H1 (cell line): ENCODE results near the gene DIP2C. TPM values are rescaled to one million over a fixed set of nuclear protein-coding genes. Genes with fewer than 3 reads are reported as not detected.

Source experiments
- CTCF ChIA-PET: fragments of 300-600 bp; sonication (Branson Sonifier 250); formaldehyde crosslinking; loops from one replicate; lab custom pipeline; 2021; ENCODE audit not compliant: partially characterized antibody; lab: Charles Lee
- POLR2A ChIA-PET: fragments of 300-600 bp; sonication (Branson Sonifier 250); formaldehyde crosslinking; loops from one replicate; lab custom pipeline; 2021; ENCODE audit warnings: inconsistent platforms; ENCODE audit not compliant: partially characterized antibody; lab: Charles Lee
- DNase-seq, 2 experiments: peaks; one replicate each; pipeline versions ENCODE4 v3.0.0 to v3.0.0-alpha.2; 2010 to 2022; ENCODE audit warnings: low spot score in 2 of 2, low read depth in 1 of 2, mixed read lengths in 1 of 2
- FAIRE-seq: peaks from 2 replicates; lab custom pipeline; 2011; peaks lifted over from hg19 to GRCh38; lab: Jason Lieb, UNC
- H2AFZ ChIP-seq: 2 replicates; pipeline ENCODE4 v1.8.1; 2012; ENCODE audit warnings: low read length, inconsistent platforms
- H2AK5ac ChIP-seq: 2 replicates; pipeline ENCODE4 v1.6.1; 2013; ENCODE audit warnings: low read depth, low read length
- H2BK120ac ChIP-seq: replicated peaks from 2 replicates; pipeline ENCODE3; 2013; ENCODE audit warnings: low read depth, low read length, inconsistent platforms
- H2BK12ac ChIP-seq: 2 replicates; pipeline ENCODE4 v1.6.1; 2013; ENCODE audit warnings: low read depth, low read length
- H2BK15ac ChIP-seq: 2 replicates; pipeline ENCODE4 v1.6.1; 2013; ENCODE audit warnings: low read length
- H2BK20ac ChIP-seq: 2 replicates; pipeline ENCODE4 v1.6.1; 2013; ENCODE audit warnings: low read length
- H2BK5ac ChIP-seq: 2 replicates; pipeline ENCODE4 v1.6.1; 2013; ENCODE audit warnings: low read depth, low read length
- H3K14ac ChIP-seq: 2 replicates; pipeline ENCODE4 v1.6.1; 2013; ENCODE audit warnings: inconsistent platforms; ENCODE audit not compliant: insufficient read length
- H3K18ac ChIP-seq: 2 replicates; pipeline ENCODE4 v1.6.1; 2013; ENCODE audit warnings: low read length; ENCODE audit errors: extremely low read depth
- H3K23ac ChIP-seq: 2 replicates; pipeline ENCODE4 v1.6.1; 2013; ENCODE audit warnings: inconsistent platforms; ENCODE audit not compliant: insufficient read length
- H3K23me2 ChIP-seq: 2 replicates; pipeline ENCODE4 v1.6.1; 2013; ENCODE audit warnings: low read depth, low read length
- H3K27ac ChIP-seq: 2 replicates; pipeline ENCODE4 v1.6.1; 2011; ENCODE audit warnings: low read depth, low read length, inconsistent platforms
- H3K27me3 ChIP-seq, 4 experiments: replicated peaks in 1 of 4; 1 replicate in 1 of 4; 2 replicates in 3 of 4; pipeline versions ENCODE4 v1.6.1 to v1.8.1; 2011 to 2013; ENCODE audit warnings: low read length in 3 of 4, mild to moderate bottlenecking in 3 of 4, inconsistent platforms in 2 of 4, mixed read lengths in 2 of 4, moderate library complexity in 1 of 4; ENCODE audit not compliant: control insufficient read depth in 3 of 4, insufficient read depth in 3 of 4; ENCODE audit errors: extremely low read depth in 1 of 4
- H3K36me3 ChIP-seq, 4 experiments: 2 replicates each; pipeline versions ENCODE4 v1.6.1 to v1.8.1; 2011 to 2013; ENCODE audit warnings: mild to moderate bottlenecking in 4 of 4, low read length in 3 of 4, moderate library complexity in 2 of 4, control low read depth in 1 of 4, inconsistent platforms in 1 of 4; ENCODE audit not compliant: insufficient read depth in 4 of 4, control insufficient read depth in 2 of 4
- H3K4ac ChIP-seq: replicated peaks from 2 replicates; pipeline ENCODE3; 2013; ENCODE audit warnings: low read length, low read depth, mixed read lengths, inconsistent platforms; ENCODE audit not compliant: insufficient read length
- H3K4me1 ChIP-seq, 4 experiments: replicated peaks in 1 of 4; 1 replicate in 1 of 4; 2 replicates in 3 of 4; pipeline versions ENCODE4 v1.6.1 to v1.8.1; 2011 to 2013; ENCODE audit warnings: low read length in 3 of 4, inconsistent platforms in 2 of 4, mixed read lengths in 1 of 4; ENCODE audit not compliant: insufficient read depth in 4 of 4, control insufficient read depth in 3 of 4
- H3K4me2 ChIP-seq, 2 experiments: 2 replicates each; pipeline versions ENCODE4 v1.6.1 to v1.8.1; 2011 to 2013; ENCODE audit warnings: low read depth in 2 of 2, low read length in 2 of 2, control low read depth in 1 of 2, inconsistent platforms in 1 of 2, mild to moderate bottlenecking in 1 of 2; ENCODE audit not compliant: insufficient read depth in 1 of 2
- H3K4me3 ChIP-seq, 4 experiments: fragments of 200-600, 300-600 bp in 1 of 4; sonication (generic), shearing (Covaris generic), sonication (Bioruptor Twin) in 1 of 4; 2 replicates each; pipeline versions ENCODE4 v1.5.1 to v1.8.1; 2011 to 2016; ENCODE audit warnings: low read length in 4 of 4, low read depth in 3 of 4, control low read depth in 2 of 4, inconsistent platforms in 2 of 4, mild to moderate bottlenecking in 2 of 4, mixed read lengths in 1 of 4, moderate library complexity in 1 of 4; ENCODE audit not compliant: insufficient read depth in 2 of 4; ENCODE audit errors: extremely low read depth in 1 of 4
- H3K56ac ChIP-seq: replicated peaks from 2 replicates; pipeline ENCODE3; 2013; ENCODE audit warnings: low read depth, mild to moderate bottlenecking, mixed read lengths, low read length, inconsistent platforms; ENCODE audit not compliant: insufficient read length
- H3K79me1 ChIP-seq: 2 replicates; pipeline ENCODE4 v1.6.1; 2013; ENCODE audit warnings: low read depth, low read length, control low read depth
- H3K79me2 ChIP-seq, 2 experiments: 2 replicates each; pipeline versions ENCODE4 v1.6.1 to v1.8.1; 2012 to 2013; ENCODE audit warnings: low read length in 2 of 2, mild to moderate bottlenecking in 2 of 2, inconsistent platforms in 1 of 2; ENCODE audit not compliant: insufficient read depth in 2 of 2, control insufficient read depth in 1 of 2
- H3K9ac ChIP-seq, 4 experiments: replicated peaks in 1 of 4; 1 replicate in 1 of 4; 2 replicates in 3 of 4; pipeline versions ENCODE4 v1.6.1 to v1.8.1; 2011 to 2013; ENCODE audit warnings: low read depth in 3 of 4, low read length in 3 of 4, control low read depth in 2 of 4, mild to moderate bottlenecking in 2 of 4, moderate library complexity in 2 of 4, inconsistent platforms in 1 of 4; ENCODE audit errors: extremely low read depth in 1 of 4
- H3K9me3 ChIP-seq, 2 experiments: 2 replicates each; pipeline versions ENCODE4 v1.6.1 to v1.8.1; 2012 to 2013; ENCODE audit warnings: mild to moderate bottlenecking in 2 of 2, moderate library complexity in 2 of 2, control low read depth in 1 of 2, inconsistent platforms in 1 of 2, low read depth in 1 of 2, low read length in 1 of 2, mixed read lengths in 1 of 2; ENCODE audit not compliant: insufficient read depth in 2 of 2
- H4K20me1 ChIP-seq, 2 experiments: replicated peaks in 1 of 2; 2 replicates each; pipeline versions ENCODE3 to v1.8.1; 2011 to 2013; ENCODE audit warnings: inconsistent platforms in 2 of 2, low read length in 2 of 2, mild to moderate bottlenecking in 1 of 2; ENCODE audit not compliant: insufficient read depth in 2 of 2, control insufficient read depth in 1 of 2
- H4K5ac ChIP-seq: 2 replicates; pipeline ENCODE4 v1.6.1; 2013; ENCODE audit warnings: low read length, low read depth, mixed read lengths, inconsistent platforms; ENCODE audit not compliant: insufficient read length
- H4K8ac ChIP-seq: 2 replicates; pipeline ENCODE4 v1.8.0; 2013; ENCODE audit warnings: mild to moderate bottlenecking, moderate library complexity, low read length, inconsistent platforms; ENCODE audit not compliant: insufficient read depth; ENCODE audit errors: extremely low read depth
- H4K91ac ChIP-seq: replicated peaks from 2 replicates; pipeline ENCODE3; 2013; ENCODE audit warnings: low read length, mixed read lengths, inconsistent platforms; ENCODE audit not compliant: insufficient read length
- CBX8 ChIP-seq: fragments of 300-800, 300-1000 bp; sonication (generic); IDR thresholded peaks from 2 replicates; pipeline ENCODE4 v1.7.1; 2016; ENCODE audit warnings: low read depth, low read length, borderline replicate concordance
- CHD2 ChIP-seq: IDR thresholded peaks from 2 replicates; pipeline ENCODE4 v1.6.1; 2012; ENCODE audit warnings: low read length, improper control_type of control experiment
- CTCF ChIP-seq, 3 experiments: IDR thresholded peaks; 1 replicate in 2 of 3; 2 replicates in 1 of 3; pipeline versions ENCODE4 v1.5.1 to v1.6.1; 2011; ENCODE audit warnings: low read length in 3 of 3, mild to moderate bottlenecking in 3 of 3, inconsistent platforms in 2 of 3, low read depth in 1 of 3, moderate library complexity in 1 of 3; ENCODE audit not compliant: insufficient read depth in 1 of 3; ENCODE audit errors: control extremely low read depth in 1 of 3
- GTF2F1 ChIP-seq: IDR thresholded peaks from 2 replicates; pipeline ENCODE4 v1.6.1; 2012; ENCODE audit warnings: low read depth, low read length, improper control_type of control experiment, borderline replicate concordance
- HDAC2 ChIP-seq, 2 experiments: fragments of 300-600 bp in 1 of 2; sonication (generic) in 1 of 2; IDR thresholded peaks; 2 replicates each; pipeline ENCODE4 v1.6.1; 2011 to 2012; ENCODE audit warnings: low read depth in 2 of 2, low read length in 2 of 2, mild to moderate bottlenecking in 2 of 2, moderate library complexity in 2 of 2, borderline replicate concordance in 1 of 2, inconsistent platforms in 1 of 2
- JUN ChIP-seq: IDR thresholded peaks from 2 replicates; pipeline ENCODE4 v1.6.1; 2011; ENCODE audit warnings: low read depth, mild to moderate bottlenecking, improper control_type of control experiment, low read length
- MAX ChIP-seq: IDR thresholded peaks from 2 replicates; pipeline ENCODE4 v1.6.1; 2012; ENCODE audit warnings: inconsistent platforms
- NANOG ChIP-seq: IDR thresholded peaks from 2 replicates; pipeline ENCODE4 v1.6.1; 2011; ENCODE audit warnings: low read length, low read depth, mild to moderate bottlenecking, inconsistent platforms; ENCODE audit not compliant: insufficient read depth, poor library complexity, severe bottlenecking
- TEAD4 ChIP-seq: IDR thresholded peaks from 2 replicates; pipeline ENCODE4 v1.6.1; 2012; ENCODE audit warnings: low read depth, low read length, inconsistent platforms, mixed read lengths
- WGBS, 2 experiments: shearing (Covaris generic) in 1 of 2; methylation state at CpG; one replicate each; pipeline versions ENCODE4 v1.1.6 to v1.1.7; 2013 to 2015; ENCODE audit warnings: low lambda C conversion rate in 2 of 2, mixed read lengths in 2 of 2, inconsistent platforms in 1 of 2, low coverage in 1 of 2, missing lambda C conversion rate in 1 of 2; ENCODE audit not compliant: insufficient replicate concordance in 2 of 2, insufficient coverage in 1 of 2, insufficient read length in 1 of 2; ENCODE audit errors: extremely low coverage in 1 of 2, missing lambda C conversion rate in 1 of 2; 5-methylcytosine and 5-hydroxymethylcytosine counted together
- polyA plus RNA-seq, 7 experiments: library from polyadenylated mRNA; depleted of rRNA in 3 of 7; stranded (reverse) in 5 of 7; unstranded in 2 of 7; fragments of >200 nt in 5 of 7; fragments of 200-250 nt in 2 of 7; gene quantifications; 1 replicate in 5 of 7; 2 replicates in 1 of 7; 4 replicates in 1 of 7; pipeline versions ENCODE4 v1.2.1 to v1.2.3, GENCODE V29; 2011 to 2013; ENCODE audit warnings: missing spikeins in 2 of 7, mixed read lengths in 2 of 7
- total RNA-seq: library from RNA; stranded (reverse); fragmentation: NEBNext Ultra II Directional; extraction: Animal tissue kit (Norgen Biotek cat#: 25700); gene quantifications from 2 replicates; pipeline ENCODE4 v1.2.1, GENCODE V29; 2021

The DIP2C gene
- total and polyA plus RNA-seq, 2 of the 8 experiments (the other 6 are each of a cell fraction or from before 2014, with no cell fraction given): 3.8 to 9.3 TPM

DNA sequence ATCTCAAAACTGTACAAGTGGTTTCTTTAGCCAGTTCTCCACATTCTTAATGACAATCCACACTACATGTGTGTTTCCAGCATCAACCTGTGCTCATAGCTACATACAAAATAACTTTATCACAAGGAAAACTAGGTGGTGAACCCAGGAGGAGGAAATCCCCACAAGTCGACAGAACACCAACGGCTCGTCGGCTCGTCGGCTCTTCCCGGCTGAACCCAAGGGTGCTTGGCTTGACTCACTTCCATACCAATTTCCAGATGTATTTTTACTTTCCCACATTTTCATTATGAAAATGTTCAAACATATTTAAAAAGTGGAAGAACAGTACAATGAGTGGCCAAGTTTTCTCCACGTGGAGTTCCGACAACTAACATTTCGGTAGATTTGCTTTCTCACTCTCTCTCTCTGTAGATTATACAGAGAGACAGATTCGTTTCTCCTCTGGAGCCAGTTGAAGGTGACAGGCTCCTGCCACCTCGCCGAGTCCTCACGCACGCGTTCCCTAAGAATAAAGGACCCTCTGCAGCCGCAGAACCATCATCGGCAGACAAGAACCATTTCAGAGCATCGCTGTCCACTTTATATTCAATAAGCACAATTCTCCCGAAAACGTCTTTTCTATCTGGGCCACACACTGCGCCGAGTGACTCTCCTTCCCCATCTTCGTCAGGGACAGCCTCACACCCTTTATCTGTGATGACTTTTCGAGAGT is 53.3 kb downstream of the DIP2C start:
- FAIRE-seq: no peak
- Histone ChIP-seq H3K27ac (no peak overlapping the region), H3K79me2 (peaks cover 0 to 11% of the 10 kb centered on the region in 2 experiments; a peak in 2 of 4 replicates)
- TF ChIP-seq CBX8: no peak
- no peak for TF ChIP-seq MAX
- no peak for TF ChIP-seq TEAD4
- TF ChIP-seq JUN: no peak
- no peak for TF ChIP-seq NANOG
- TF ChIP-seq CTCF (IDR thresholded peaks at IDR 0.05; ENCODE audit: control extremely low read depth in 1 of 3, insufficient read depth in 1 of 3, low read depth in 1 of 3, low read length in 3 of 3): no peak
- TF ChIP-seq GTF2F1: no peak
- TF ChIP-seq HDAC2 (IDR thresholded peaks at IDR 0.05; ENCODE audit: borderline replicate concordance in 1 of 2, low read depth in 2 of 2, low read length in 2 of 2): no peak
- TF ChIP-seq CHD2: no peak

More for the DNA sequence above, 53.3 kb downstream of the DIP2C start:
- no peaks in the 10 kb centered on the region for H3K23me2 ChIP-seq
- no peak for DNase-seq
- H4K8ac ChIP-seq: no peak overlapping the region
- H3K14ac ChIP-seq: no peak overlapping the region
- peaks cover 8% of the 10 kb centered on the region; the same call in 1 of the 2 replicates for H3K79me1 ChIP-seq
- WGBS, 2 experiments: 94% methylated on average over 25 of the region's 25 CpGs; no CpG with 5 or more reads in 1 of the 2 experiments
- no peaks in the 10 kb centered on the region for H3K27me3 ChIP-seq
- H3K4me2 ChIP-seq: no peak overlapping the region
- no peak overlapping the region for H3K4ac ChIP-seq
- no peaks in the 10 kb centered on the region; a peak in 2 of 7 replicates for H3K4me1 ChIP-seq
- H2AFZ ChIP-seq: no peak overlapping the region
- no peak overlapping the region for H3K23ac ChIP-seq
- no peak overlapping the region for H2BK120ac ChIP-seq
- ChIA-PET POLR2A (no interaction called here), CTCF (interaction anchor here (0.8 to 1.1 kb wide), 2 partner anchors 12 to 125 kb away, joined by 3 read pairs; no protein-coding TSS in a partner anchor)
- H3K9ac ChIP-seq: no peak overlapping the region
- H3K36me3 ChIP-seq: no peaks in the 10 kb centered on the region
- H2BK15ac ChIP-seq: no peak overlapping the region
- no peak overlapping the region for H3K4me3 ChIP-seq
- H3K9me3 ChIP-seq: no peaks in the 10 kb centered on the region; a peak in 1 of 4 replicates
- no peak overlapping the region for H2BK5ac ChIP-seq
- no peak overlapping the region for H2BK20ac ChIP-seq
- H4K5ac ChIP-seq: no peak overlapping the region
- H2AK5ac ChIP-seq: no peak overlapping the region
- H2BK12ac ChIP-seq: no peak overlapping the region
- H4K91ac ChIP-seq: no peak overlapping the region
- H4K20me1 ChIP-seq: peaks cover 6 to 15% of the 10 kb centered on the region in 2 experiments
- H3K56ac ChIP-seq: no peak overlapping the region
- no peak overlapping the region for H3K18ac ChIP-seq
